ENCODE results near the gene MS4A12.
"Not testable (repeated sequence)": the region's sequence is repeated elsewhere in the genome, so short reads cannot be mapped to it uniquely, and the experiment has no call there.

MS4A12 gene

DNA sequence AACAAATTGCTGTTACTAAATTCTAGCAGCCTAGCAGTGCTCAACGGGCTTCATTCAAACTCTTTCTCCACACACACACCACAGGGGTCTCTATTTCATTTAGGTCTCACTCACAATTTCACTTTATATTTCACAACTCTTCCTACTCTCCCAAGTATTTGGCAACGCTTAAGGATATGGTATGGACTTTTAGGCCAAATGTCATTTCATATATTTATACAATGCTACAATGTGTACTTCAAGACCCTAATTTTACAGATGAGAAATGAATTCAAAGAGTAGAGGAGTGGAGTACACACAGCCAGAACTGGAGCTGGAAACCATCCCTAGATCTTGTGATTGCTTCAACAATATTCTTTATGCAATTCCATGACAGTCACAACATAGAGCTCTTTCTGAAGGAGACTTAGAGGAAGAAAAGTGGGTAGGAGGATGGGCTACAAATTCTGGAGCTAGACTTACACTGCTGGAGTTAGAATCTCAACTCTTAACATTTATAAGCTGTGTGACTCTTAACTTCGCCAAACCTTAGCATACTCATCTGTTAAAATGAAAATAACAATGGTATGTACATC is 20.2 kb downstream of the MS4A12 start:
- DNase-seq (ENCODE audit: low read depth): no peak
- no peak overlapping the region for H3K4me3 ChIP-seq (ENCODE audit: low read depth, low read length)
- TF ChIP-seq, protein P1, sequence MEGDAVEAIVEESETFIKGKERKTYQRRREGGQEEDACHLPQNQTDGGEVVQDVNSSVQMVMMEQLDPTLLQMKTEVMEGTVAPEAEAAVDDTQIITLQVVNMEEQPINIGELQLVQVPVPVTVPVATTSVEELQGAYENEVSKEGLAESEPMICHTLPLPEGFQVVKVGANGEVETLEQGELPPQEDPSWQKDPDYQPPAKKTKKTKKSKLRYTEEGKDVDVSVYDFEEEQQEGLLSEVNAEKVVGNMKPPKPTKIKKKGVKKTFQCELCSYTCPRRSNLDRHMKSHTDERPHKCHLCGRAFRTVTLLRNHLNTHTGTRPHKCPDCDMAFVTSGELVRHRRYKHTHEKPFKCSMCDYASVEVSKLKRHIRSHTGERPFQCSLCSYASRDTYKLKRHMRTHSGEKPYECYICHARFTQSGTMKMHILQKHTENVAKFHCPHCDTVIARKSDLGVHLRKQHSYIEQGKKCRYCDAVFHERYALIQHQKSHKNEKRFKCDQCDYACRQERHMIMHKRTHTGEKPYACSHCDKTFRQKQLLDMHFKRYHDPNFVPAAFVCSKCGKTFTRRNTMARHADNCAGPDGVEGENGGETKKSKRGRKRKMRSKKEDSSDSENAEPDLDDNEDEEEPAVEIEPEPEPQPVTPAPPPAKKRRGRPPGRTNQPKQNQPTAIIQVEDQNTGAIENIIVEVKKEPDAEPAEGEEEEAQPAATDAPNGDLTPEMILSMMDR (conservative IDR thresholded peaks at IDR 0.05; ENCODE audit: low read depth, low read length): no peak

DNA sequence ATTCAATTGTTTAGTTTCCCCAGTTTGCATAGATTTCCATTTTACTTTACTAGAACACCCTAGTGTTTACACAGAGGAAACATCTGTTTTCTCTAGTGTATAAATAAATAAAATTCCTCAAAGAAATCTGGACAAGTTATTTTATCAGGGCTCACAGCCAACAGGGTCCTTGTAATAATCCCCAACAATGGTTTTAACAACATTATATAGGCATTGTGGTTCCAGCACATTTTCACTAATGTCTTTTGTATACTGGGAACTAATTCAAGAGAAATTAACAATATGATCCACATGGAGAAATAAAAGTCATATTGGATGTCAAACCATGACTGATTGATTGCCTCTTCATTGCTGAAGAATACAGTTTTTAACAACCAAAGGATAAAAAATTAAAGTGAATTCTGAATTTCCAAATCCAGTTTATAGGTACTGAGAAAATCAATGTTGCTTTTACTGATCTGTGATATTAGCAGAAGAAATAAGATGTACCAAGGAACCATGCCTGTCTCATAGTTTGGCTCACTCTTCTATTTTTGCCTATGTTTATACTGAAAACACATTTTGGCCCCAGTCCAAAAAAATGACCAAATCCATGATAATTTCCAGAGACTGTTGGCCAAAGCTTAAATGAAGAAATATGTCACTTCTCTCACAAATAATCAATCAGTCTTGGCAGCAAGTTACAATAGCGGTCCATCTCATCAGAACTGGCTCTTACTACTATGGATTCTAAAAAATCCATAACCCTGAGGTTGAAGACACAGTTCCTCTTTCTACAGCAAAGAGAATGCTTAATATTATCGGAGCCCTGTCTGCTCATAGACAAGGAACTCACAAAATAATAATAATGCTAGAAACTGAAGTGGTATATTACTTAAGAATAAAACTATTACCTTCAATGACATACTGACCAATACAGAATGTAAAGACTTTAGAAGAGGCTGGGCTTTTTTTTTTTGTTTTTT is 21.2 kb downstream of the MS4A12 start:
- H3K4me3 ChIP-seq (ENCODE audit: low read depth, low read length): no peak overlapping the region
- DNase-seq (ENCODE audit: low read depth): no peak
- TF ChIP-seq, protein P1 (conservative IDR thresholded peaks at IDR 0.05; ENCODE audit: low read depth, low read length): no peak

DNA sequence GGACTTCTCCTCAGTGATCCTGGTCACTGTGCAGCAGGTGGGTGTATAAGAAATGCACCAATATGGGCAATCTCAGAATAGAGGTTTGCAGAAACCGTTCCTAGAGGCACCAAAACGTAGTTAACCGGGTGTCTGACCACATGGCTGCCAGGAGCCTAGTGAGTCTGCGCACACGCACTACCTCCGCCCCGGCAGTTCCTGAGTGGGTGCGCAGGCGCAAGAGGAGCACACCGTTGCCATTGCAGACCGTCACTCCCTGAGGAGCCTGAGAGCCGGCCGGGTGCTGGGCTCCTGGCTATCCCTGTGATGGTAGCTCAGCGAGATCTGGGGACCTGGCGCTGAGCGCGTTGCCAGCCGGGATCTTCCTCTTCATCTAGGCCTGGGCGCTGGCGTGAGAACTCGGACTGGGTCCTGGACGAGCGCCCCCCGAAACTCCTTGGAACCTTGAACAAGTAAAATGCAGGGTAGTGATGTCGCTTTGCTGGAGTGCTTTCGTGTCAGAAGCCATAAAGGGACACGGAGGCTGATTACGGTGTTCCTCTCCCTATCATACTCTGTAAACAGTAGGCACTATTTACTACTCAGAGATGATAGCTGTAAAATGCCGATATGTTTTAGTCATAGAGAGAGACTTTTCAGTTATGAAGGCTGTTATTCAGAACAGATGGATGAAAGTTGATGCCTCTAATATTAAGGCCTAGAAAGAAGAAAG is 22.7 kb downstream of the MS4A12 start, which contains the start of gene MS4A13:
Gene MS4A13, plus strand, starts transcription at position 249 of the 712 bp plus-strand sequence. CDS start 2,692 bp downstream, outside the sequence.
- H3K4me3 ChIP-seq (ENCODE audit: low read depth, low read length): no peak within 1 kb of the TSS
- TF ChIP-seq, protein P1 (conservative IDR thresholded peaks at IDR 0.05; ENCODE audit: low read depth, low read length): no peak
- no peak for DNase-seq (ENCODE audit: low read depth)

DNA sequence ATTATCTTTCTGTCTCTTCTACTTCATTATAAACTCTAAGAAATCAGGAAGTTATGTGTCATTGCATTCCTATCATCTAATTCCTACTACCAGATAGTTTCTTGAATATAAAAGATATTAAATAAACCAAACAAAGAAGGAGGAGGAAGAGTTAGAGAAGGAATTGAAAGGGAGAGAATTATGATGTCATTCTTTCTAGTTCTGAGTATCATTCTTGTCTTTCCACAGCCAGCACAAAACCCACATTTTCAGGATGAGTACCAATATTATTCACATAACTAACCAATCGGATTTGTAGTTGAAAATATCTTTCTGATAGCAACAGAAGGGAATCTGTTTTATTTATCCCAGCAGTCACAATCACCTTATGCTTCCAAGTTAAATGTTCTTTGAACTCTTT is 35.9 kb downstream of the MS4A12 start:
- H3K4me3 ChIP-seq (ENCODE audit: low read depth, low read length): no peak overlapping the region
- TF ChIP-seq, protein P1 (conservative IDR thresholded peaks at IDR 0.05; ENCODE audit: low read depth, low read length): no peak
- no peak for DNase-seq (ENCODE audit: low read depth)

DNA sequence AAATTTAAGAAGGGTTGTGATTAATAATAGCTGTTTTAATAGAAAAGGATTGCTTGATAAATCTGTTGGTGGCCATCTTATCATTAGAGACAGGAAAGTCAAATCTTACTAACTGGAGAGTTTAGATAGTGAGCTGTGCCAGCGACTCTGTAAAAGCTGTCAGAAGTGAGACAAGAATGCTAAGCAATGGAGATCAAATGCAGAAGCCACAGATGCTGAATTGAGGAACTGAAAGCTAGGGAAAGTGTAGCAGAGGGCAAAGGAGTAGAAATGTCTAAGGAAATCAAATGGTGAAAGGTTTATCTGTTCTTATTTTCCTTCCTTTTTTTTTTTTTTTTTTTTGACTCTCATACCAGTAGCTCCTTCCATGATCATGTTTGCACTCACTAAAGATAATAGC is 36.4 kb downstream of the MS4A12 start:
- TF ChIP-seq, protein P1 (conservative IDR thresholded peaks at IDR 0.05; ENCODE audit: low read depth, low read length): no peak
- H3K4me3 ChIP-seq (ENCODE audit: low read depth, low read length): no peak overlapping the region
- no peak for DNase-seq (ENCODE audit: low read depth)

DNA sequence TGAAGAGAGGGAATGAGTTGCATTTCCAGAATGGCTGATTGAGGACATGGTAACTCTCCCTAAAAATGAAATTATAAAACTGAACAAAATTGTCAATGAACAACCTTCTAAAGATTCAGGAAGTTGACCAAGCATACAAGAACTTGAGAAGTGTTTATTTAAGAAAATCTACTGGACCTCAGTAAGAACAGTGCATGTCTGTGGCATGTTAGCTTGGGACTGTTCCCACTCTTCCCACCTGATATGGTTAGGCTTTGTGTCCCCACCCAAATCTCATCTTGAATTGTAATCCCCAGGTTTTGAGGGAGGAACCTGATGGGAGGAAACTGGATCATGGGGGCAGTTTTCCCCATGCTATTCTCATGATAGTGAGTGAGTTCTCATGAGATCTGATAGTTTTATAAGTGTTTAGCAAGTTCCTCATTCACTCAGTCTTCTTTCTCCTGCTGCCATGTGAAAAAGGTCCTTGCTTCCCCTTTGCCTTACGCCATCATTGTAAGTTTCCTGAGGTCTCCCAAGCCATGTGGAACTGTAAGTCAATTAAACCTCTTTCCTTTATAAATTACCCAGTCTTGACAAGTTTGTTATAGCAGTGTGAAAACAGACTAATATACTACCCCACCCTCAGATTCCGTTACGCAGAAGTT is 38.0 kb downstream of the MS4A12 start:
- TF ChIP-seq, protein P1 (conservative IDR thresholded peaks at IDR 0.05; ENCODE audit: low read depth, low read length): no peak
- no peak overlapping the region for H3K4me3 ChIP-seq (ENCODE audit: low read depth, low read length)
- no peak for DNase-seq (ENCODE audit: low read depth)

DNA sequence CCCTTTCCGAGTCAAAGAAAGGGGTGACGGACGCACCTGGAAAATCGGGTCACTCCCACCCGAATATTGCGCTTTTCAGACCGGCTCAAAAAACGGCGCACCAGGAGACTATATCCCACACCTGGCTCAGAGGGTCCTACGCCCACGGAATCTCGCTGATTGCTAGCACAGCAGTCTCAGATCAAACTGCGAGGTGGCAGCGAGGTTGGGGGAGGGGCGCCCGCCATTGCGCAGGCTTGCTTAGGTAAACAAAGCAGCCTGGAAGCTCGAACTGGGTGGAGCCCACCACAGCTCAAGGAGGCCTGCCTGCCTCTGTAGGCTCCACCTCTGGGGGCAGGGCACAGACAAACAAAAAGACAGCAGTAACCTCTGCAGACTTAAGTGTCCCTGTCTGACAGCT is 39.8 kb downstream of the MS4A12 start:
- not testable (repeated sequence) for H3K4me3 ChIP-seq (ENCODE audit: low read depth, low read length); DNase-seq (ENCODE audit: low read depth)

DNA sequence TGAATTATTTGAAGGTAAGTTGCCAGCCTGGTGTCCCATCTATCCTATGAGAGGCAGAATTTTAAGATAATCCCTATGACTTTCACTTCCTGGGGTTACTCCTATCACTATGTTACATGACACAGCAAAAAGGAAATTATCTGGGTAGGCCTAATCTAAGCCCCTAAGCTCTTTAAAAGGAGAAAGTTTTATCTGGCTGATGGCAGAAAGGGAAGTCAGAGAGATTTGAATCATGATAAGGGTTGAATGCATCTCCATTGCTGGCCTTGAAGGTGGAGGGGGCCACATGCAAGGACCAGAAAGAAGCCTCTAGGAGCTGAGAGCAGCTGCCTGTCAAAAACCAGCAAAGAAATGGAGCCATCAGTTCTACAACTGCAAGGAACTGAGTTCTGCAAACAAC is 46.0 kb downstream of the MS4A12 start:
- not testable (repeated sequence) for DNase-seq (ENCODE audit: low read depth); H3K4me3 ChIP-seq (ENCODE audit: low read depth, low read length)

All from choroid plexus epithelial cell (primary cell).